K562 (cell line): Measurements from ENCODE around the gene CATSPER3. TPM values are rescaled to one million over a fixed set of nuclear protein-coding genes. Genes with fewer than 3 reads are reported as not detected.
A peak's percentile ranks its signal among the peaks of the same experiment; 100 is the strongest.

ENCODE experiments used
- ARNT ChIP-seq, 2 experiments: fragments of 450-650 bp; IDR thresholded peaks; 2 replicates each; pipeline ENCODE4 v1.6.1; 2016; ENCODE audit warnings: mild to moderate bottlenecking in 1 of 2
- HMGN3 ChIP-seq: IDR thresholded peaks from 2 replicates; pipeline ENCODE4 v1.6.1; 2011; ENCODE audit warnings: borderline replicate concordance, low read depth, mild to moderate bottlenecking, mixed read lengths, low read length; ENCODE audit not compliant: insufficient read length; ENCODE audit errors: extremely low read depth
- HNRNPL ChIP-seq: fragments of 200-400 bp; formaldehyde crosslinking; IDR thresholded peaks from 2 replicates; pipeline ENCODE4 v1.6.1; 2017; ENCODE audit warnings: low read depth, mild to moderate bottlenecking, low read length
- KAT7 ChIP-seq: sonication (generic); formaldehyde crosslinking; IDR thresholded peaks from 2 replicates; pipeline ENCODE4 v1.8.0; 2022; ENCODE audit warnings: missing genetic modification reagents, mild to moderate bottlenecking, borderline replicate concordance
- MBD2 ChIP-seq: sonication (generic); IDR thresholded peaks from 2 replicates; pipeline ENCODE4 v1.6.1; 2016; ENCODE audit warnings: low read depth, borderline replicate concordance
- PRDM10 ChIP-seq: fragments of 450-650 bp; IDR thresholded peaks from 2 replicates; pipeline ENCODE4 v1.6.1; 2018; ENCODE audit not compliant: partially characterized antibody
- RBM17 ChIP-seq: fragments of 200-400 bp; formaldehyde crosslinking; IDR thresholded peaks from 2 replicates; pipeline ENCODE4 v1.6.1; 2017; ENCODE audit warnings: low read depth, mild to moderate bottlenecking, low read length, borderline replicate concordance
- THRAP3 ChIP-seq: fragments of 450-650 bp; IDR thresholded peaks from 2 replicates; pipeline ENCODE4 v1.6.1; 2016; ENCODE audit warnings: mild to moderate bottlenecking, inconsistent platforms, borderline replicate concordance
- TOE1 ChIP-seq, 2 experiments: fragments of 450-650 bp in 1 of 2; sonication (generic) in 1 of 2; formaldehyde crosslinking in 1 of 2; IDR thresholded peaks; 2 replicates each; pipeline versions ENCODE4 v1.7.1 to v1.8.0; 2016 to 2022; ENCODE audit warnings: borderline replicate concordance in 2 of 2, mild to moderate bottlenecking in 2 of 2, antibody characterized with exemption in 1 of 2, inconsistent platforms in 1 of 2, low read depth in 1 of 2, missing genetic modification reagents in 1 of 2, moderate library complexity in 1 of 2
- ZNF311 ChIP-seq: fragments of 250-450 bp; sonication (Bioruptor Pico); IDR thresholded peaks from 2 replicates; pipeline ENCODE4 v1.4.0; 2020; ENCODE audit warnings: mild to moderate bottlenecking, moderate library complexity
- ZNF449 ChIP-seq: fragments of 250-450 bp; sonication (Bioruptor Pico); IDR thresholded peaks from 2 replicates; pipeline ENCODE4 v1.8.0; 2022; ENCODE audit warnings: moderate library complexity, mild to moderate bottlenecking, inconsistent platforms
- polyA plus RNA-seq, 8 experiments: library from polyadenylated mRNA; depleted of rRNA in 4 of 8; stranded (reverse) in 5 of 8; unstranded in 3 of 8; fragments of >200 nt; fragmentation: Nextera tagmentation in 2 of 8; fragmentation: Illumina TruSeq in 1 of 8; extraction: Ambion mirVana in 2 of 8; extraction: Trizol in 1 of 8; gene quantifications; 2 replicates each; pipeline versions ENCODE4 v1.2.1 to v1.2.3, GENCODE V29; 2011 to 2014; ENCODE audit warnings: inconsistent platforms in 1 of 8, missing spikeins in 1 of 8
- total RNA-seq, 7 experiments: library from RNA; depleted of rRNA in 6 of 7; stranded (reverse); fragments of >200 nt in 6 of 7; fragmentation: Illumina TruSeq in 2 of 7; extraction: Trizol in 2 of 7; gene quantifications; 2 replicates each; pipeline versions ENCODE4 v1.2.1 to v1.2.3, GENCODE V29; 2011 to 2021; ENCODE audit warnings: low replicate concordance in 1 of 7
- TF ChIP-seq, protein P1 (sequence below): sonication (generic); formaldehyde crosslinking; IDR thresholded peaks from 2 replicates; pipeline ENCODE4 v1.8.1; 2023; ENCODE audit warnings: mild to moderate bottlenecking, missing genetic modification reagents
- TF ChIP-seq, protein P2 (sequence below): sonication (generic); formaldehyde crosslinking; IDR thresholded peaks from 2 replicates; pipeline ENCODE4 v1.8.1; 2023; ENCODE audit warnings: missing genetic modification reagents, mild to moderate bottlenecking, borderline replicate concordance

The CATSPER3 gene
- total and polyA plus RNA-seq, 9 of the 15 experiments (the other 6 are each of a cell fraction or from before 2014, with no cell fraction given), result 0.14 to 1.5 (median 0.49) TPM

DNA sequence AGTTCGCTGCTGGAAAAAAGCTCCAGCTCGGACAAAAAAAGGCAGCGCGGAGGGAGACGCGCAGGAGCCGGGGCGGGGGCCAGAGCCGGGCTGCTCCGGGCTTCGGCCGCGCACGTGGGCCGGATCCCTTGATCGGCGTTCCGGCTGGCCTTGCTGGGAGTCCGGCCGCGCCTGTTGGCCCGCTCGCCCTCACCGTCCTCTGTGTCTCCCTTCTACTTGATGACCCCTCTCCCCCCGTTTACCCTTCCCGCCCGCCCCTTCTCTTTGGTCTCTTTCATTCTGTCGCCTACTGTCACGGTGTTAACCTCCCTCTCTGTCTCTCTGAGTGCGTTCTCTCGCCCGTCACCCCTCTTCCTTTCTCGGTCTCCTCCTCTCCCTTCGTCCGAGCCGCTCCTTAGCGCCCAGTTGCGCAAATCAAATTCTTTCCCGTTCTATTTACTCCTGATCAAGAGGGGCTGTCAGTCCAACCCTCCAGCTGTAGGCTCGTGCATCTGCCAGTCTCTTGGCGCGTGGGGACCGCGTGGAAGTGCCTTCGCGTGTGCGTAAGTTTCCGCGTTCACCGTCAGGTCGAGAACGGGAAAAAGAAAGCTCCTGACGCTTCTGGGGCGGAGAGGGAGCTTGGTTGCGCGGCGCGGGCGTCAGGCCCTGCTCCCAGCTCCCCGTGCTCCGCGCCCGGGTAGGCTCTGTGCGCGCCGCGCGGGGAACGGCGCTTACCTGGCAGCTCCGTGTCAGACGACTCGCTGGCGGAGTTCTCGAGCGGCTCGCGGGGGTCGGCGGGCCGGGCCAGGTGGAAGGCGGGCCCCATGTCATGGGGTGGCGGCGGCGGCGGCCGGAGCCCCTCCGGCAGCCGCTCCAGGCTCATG is 65.5 kb downstream of the CATSPER3 start (continued):
- TF ChIP-seq KAT7 (CRISPR knock-in tag) (no peak), ZNF449 (no peak), PRDM10 (no peak), ZNF311 (CRISPR knock-in tag) (no peak), TOE1 (IDR thresholded peaks at IDR 0.05; ENCODE audit: borderline replicate concordance) (no peak), TOE1 (CRISPR knock-in tag; IDR thresholded peaks at IDR 0.05; ENCODE audit: borderline replicate concordance, low read depth) (no peak), HMGN3 (peak; percentile 71), MBD2 (no peak), ARNT (IDR thresholded peaks at IDR 0.05) (no peak), RBM17 (no peak), HNRNPL (no peak), THRAP3 (no peak)
- TF ChIP-seq, protein P1, sequence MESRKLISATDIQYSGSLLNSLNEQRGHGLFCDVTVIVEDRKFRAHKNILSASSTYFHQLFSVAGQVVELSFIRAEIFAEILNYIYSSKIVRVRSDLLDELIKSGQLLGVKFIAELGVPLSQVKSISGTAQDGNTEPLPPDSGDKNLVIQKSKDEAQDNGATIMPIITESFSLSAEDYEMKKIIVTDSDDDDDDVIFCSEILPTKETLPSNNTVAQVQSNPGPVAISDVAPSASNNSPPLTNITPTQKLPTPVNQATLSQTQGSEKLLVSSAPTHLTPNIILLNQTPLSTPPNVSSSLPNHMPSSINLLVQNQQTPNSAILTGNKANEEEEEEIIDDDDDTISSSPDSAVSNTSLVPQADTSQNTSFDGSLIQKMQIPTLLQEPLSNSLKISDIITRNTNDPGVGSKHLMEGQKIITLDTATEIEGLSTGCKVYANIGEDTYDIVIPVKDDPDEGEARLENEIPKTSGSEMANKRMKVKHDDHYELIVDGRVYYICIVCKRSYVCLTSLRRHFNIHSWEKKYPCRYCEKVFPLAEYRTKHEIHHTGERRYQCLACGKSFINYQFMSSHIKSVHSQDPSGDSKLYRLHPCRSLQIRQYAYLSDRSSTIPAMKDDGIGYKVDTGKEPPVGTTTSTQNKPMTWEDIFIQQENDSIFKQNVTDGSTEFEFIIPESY (CRISPR knock-in tag), result no peak
- TF ChIP-seq, protein P2, sequence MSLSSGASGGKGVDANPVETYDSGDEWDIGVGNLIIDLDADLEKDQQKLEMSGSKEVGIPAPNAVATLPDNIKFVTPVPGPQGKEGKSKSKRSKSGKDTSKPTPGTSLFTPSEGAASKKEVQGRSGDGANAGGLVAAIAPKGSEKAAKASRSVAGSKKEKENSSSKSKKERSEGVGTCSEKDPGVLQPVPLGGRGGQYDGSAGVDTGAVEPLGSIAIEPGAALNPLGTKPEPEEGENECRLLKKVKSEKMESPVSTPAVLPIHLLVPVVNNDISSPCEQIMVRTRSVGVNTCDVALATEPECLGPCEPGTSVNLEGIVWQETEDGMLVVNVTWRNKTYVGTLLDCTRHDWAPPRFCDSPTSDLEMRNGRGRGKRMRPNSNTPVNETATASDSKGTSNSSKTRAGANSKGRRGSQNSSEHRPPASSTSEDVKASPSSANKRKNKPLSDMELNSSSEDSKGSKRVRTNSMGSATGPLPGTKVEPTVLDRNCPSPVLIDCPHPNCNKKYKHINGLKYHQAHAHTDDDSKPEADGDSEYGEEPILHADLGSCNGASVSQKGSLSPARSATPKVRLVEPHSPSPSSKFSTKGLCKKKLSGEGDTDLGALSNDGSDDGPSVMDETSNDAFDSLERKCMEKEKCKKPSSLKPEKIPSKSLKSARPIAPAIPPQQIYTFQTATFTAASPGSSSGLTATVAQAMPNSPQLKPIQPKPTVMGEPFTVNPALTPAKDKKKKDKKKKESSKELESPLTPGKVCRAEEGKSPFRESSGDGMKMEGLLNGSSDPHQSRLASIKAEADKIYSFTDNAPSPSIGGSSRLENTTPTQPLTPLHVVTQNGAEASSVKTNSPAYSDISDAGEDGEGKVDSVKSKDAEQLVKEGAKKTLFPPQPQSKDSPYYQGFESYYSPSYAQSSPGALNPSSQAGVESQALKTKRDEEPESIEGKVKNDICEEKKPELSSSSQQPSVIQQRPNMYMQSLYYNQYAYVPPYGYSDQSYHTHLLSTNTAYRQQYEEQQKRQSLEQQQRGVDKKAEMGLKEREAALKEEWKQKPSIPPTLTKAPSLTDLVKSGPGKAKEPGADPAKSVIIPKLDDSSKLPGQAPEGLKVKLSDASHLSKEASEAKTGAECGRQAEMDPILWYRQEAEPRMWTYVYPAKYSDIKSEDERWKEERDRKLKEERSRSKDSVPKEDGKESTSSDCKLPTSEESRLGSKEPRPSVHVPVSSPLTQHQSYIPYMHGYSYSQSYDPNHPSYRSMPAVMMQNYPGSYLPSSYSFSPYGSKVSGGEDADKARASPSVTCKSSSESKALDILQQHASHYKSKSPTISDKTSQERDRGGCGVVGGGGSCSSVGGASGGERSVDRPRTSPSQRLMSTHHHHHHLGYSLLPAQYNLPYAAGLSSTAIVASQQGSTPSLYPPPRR (CRISPR knock-in tag), result no peak
